ENCODE results near the gene SLC5A10.

The SLC5A10 gene

GRCh38 chr17:18947866-18948265, 4.1 kb upstream of the SLC5A10 start:
- TF ChIP-seq CTCF (IDR thresholded peaks at IDR 0.05), result no peak
- H3K27ac Mint-ChIP-seq, result no peak overlapping the region
- DNase-seq, result no peak
- peaks cover 34% of the 10 kb centered on the region for H3K27me3 Mint-ChIP-seq (ENCODE audit: low read depth, poor library complexity)
- peaks cover 6% of the 10 kb centered on the region for H3K4me1 Mint-ChIP-seq
- H3K36me3 Mint-ChIP-seq (ENCODE audit: low read depth), result no peaks in the 10 kb centered on the region
- H3K4me3 Mint-ChIP-seq, result no peak overlapping the region
- no peaks in the 10 kb centered on the region for H3K9me3 Mint-ChIP-seq

GRCh38 chr17:18948476-18949006, 3.4 kb upstream of the SLC5A10 start:
- TF ChIP-seq CTCF (IDR thresholded peaks at IDR 0.05), result no peak
- DNase-seq, result no peak
- Mint-ChIP-seq H3K27ac (no peak overlapping the region), H3K4me1 (peaks cover 6% of the 10 kb centered on the region), H3K9me3 (no peaks in the 10 kb centered on the region), H3K4me3 (no peak overlapping the region), H3K27me3 (ENCODE audit: low read depth, poor library complexity) (peaks cover 30% of the 10 kb centered on the region), H3K36me3 (ENCODE audit: low read depth) (no peaks in the 10 kb centered on the region)

GRCh38 chr17:18949566-18949965, 2.4 kb upstream of the SLC5A10 start:
- Mint-ChIP-seq H3K4me3 (no peak overlapping the region), H3K36me3 (ENCODE audit: low read depth) (no peaks in the 10 kb centered on the region), H3K27me3 (ENCODE audit: low read depth, poor library complexity) (peaks cover 30% of the 10 kb centered on the region), H3K27ac (no peak overlapping the region), H3K4me1 (peaks cover 6% of the 10 kb centered on the region), H3K9me3 (no peaks in the 10 kb centered on the region)
- no peak for TF ChIP-seq CTCF (IDR thresholded peaks at IDR 0.05)
- DNase-seq, result no peak

DNA sequence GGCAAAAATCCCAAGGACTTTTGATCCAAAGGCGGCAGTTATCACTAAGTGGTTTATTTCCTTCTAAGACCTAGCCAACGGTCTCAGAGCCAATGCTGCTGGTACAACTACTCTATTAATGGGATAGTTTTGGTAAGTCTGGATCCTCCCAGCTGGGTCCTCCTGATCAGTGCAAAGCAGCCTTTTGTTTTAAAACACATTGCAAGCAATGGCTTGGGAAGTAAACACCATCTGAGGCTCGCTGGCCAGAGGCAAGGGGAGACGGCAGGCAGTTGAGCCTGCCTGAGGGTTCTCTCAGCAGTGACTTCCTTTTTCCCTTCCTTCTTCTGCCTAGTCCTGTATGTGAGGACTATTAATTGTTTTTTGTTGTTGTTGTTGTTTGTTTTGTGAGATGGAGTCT, 1.6 kb upstream of the SLC5A10 start:
- H3K27me3 Mint-ChIP-seq (ENCODE audit: low read depth, poor library complexity), result peaks cover 27% of the 10 kb centered on the region
- DNase-seq, result no peak
- H3K4me1 Mint-ChIP-seq, result peaks cover 6% of the 10 kb centered on the region
- TF ChIP-seq CTCF (IDR thresholded peaks at IDR 0.05), result no peak
- no peak overlapping the region for H3K4me3 Mint-ChIP-seq
- H3K9me3 Mint-ChIP-seq, result no peaks in the 10 kb centered on the region
- no peaks in the 10 kb centered on the region for H3K36me3 Mint-ChIP-seq (ENCODE audit: low read depth)
- no peak overlapping the region for H3K27ac Mint-ChIP-seq

- H3K4me3 Mint-ChIP-seq, result no peak overlapping the region
- no peak overlapping the region for H3K27ac Mint-ChIP-seq
- no peaks in the 10 kb centered on the region for H3K9me3 Mint-ChIP-seq
- peaks cover 22% of the 10 kb centered on the region for H3K27me3 Mint-ChIP-seq (ENCODE audit: low read depth, poor library complexity)
- TF ChIP-seq CTCF (IDR thresholded peaks at IDR 0.05), result no peak
- DNase-seq, result no peak
- peaks cover 6% of the 10 kb centered on the region for H3K4me1 Mint-ChIP-seq
- H3K36me3 Mint-ChIP-seq (ENCODE audit: low read depth), result no peaks in the 10 kb centered on the region
Observed at GRCh38 chr17:18950944-18951905, 740 bp upstream of the SLC5A10 start.

Data from nephron progenitor cell (in vitro differentiated cells).